Esophagus muscularis mucosa (tissue), 4 donors: ENCODE measurements around the gene SLC33A1. TPM values are rescaled to one million over a fixed set of nuclear protein-coding genes. Genes with fewer than 3 reads are reported as not detected.

Experiments used
- DNase-seq: peaks from one replicate; pipeline ENCODE4 v3.0.0-alpha.2; 2017; ENCODE audit errors: extremely low spot score
- H3K27ac ChIP-seq, 4 donors: fragments of 200-600 bp; sonication (generic); replicated peaks in 1 of 4; 1 replicate in 3 of 4; 2 replicates in 1 of 4; pipeline ENCODE4 v1.5.1; 2016 to 2019; ENCODE audit warnings: mild to moderate bottlenecking in 1 of 4
- H3K27me3 ChIP-seq, 4 donors: fragments of 200-600 bp; sonication (generic); one replicate each; pipeline versions ENCODE4 v1.5.1 to v1.6.0; 2016 to 2019
- H3K36me3 ChIP-seq, 4 donors: fragments of 200-600 bp; sonication (generic); one replicate each; pipeline ENCODE4 v1.5.1; 2016 to 2019
- H3K4me1 ChIP-seq, 4 donors: fragments of 200-600 bp; sonication (generic); one replicate each; pipeline ENCODE4 v1.5.1; 2016 to 2019
- H3K4me3 ChIP-seq, 4 donors: fragments of 200-600 bp; sonication (generic); 1 replicate in 2 of 4; 2 replicates in 2 of 4; pipeline ENCODE4 v1.5.1; 2016 to 2019; ENCODE audit warnings: mild to moderate bottlenecking in 4 of 4, moderate library complexity in 1 of 4
- H3K9me3 ChIP-seq, 4 donors: fragments of 200-600 bp; sonication (generic); 1 replicate in 3 of 4; 2 replicates in 1 of 4; pipeline ENCODE4 v1.5.1; 2016 to 2019
- CTCF ChIP-seq, 3 experiments: fragments of 200-600 bp in 2 of 3; fragments of 450-650 bp in 1 of 3; sonication (generic) in 2 of 3; IDR thresholded peaks; one replicate each; pipeline ENCODE4 v1.5.1; 2017 to 2019; ENCODE audit warnings: antibody characterized with exemption in 3 of 3, mild to moderate bottlenecking in 2 of 3, moderate library complexity in 1 of 3
- EP300 ChIP-seq: sonication (generic); formaldehyde crosslinking; IDR thresholded peaks from one replicate; pipeline ENCODE4 v1.6.1; 2017; ENCODE audit warnings: antibody characterized with exemption
- POLR2A ChIP-seq: fragments of 450-650 bp; IDR thresholded peaks from one replicate; pipeline ENCODE4 v1.6.1; 2017; ENCODE audit warnings: antibody characterized with exemption, moderate library complexity, mild to moderate bottlenecking, low read depth
- POLR2AphosphoS5 ChIP-seq, 2 donors: sonication (generic); formaldehyde crosslinking; IDR thresholded peaks; one replicate each; pipeline ENCODE4 v1.6.1; 2017; ENCODE audit warnings: antibody characterized with exemption in 2 of 2
- WGBS: methylation state at CpG from one replicate; pipeline ENCODE4 v1.1.5; 2018; 5-methylcytosine and 5-hydroxymethylcytosine counted together
- intact Hi-C: fragments of 100-400 bp; cut with DNase I; formaldehyde crosslinking; loops from one replicate; pipeline ENCODE4 v1.15.1; 2023
- total RNA-seq, 4 donors: library from RNA; depleted of rRNA; stranded (reverse); fragments of >200 nt; gene quantifications; one replicate each; pipeline versions ENCODE4 v1.1.0 to v1.2.1, GENCODE V29; 2016

The SLC33A1 gene
- total RNA-seq, 4 donors from 2014 or later, result 17.4 to 22.2 (median 19.8) TPM

GRCh38 chr3:155791190-155791589 lies 63.0 kb downstream of the SLC33A1 start:
- Histone ChIP-seq H3K36me3 (peaks cover 0 to 16% (median 13%) of the 10 kb centered on the region in 4 donors), H3K27me3 (no peaks in the 10 kb centered on the region)
- 100% methylated on average over 2 of the region's 2 CpGs for WGBS

DNA sequence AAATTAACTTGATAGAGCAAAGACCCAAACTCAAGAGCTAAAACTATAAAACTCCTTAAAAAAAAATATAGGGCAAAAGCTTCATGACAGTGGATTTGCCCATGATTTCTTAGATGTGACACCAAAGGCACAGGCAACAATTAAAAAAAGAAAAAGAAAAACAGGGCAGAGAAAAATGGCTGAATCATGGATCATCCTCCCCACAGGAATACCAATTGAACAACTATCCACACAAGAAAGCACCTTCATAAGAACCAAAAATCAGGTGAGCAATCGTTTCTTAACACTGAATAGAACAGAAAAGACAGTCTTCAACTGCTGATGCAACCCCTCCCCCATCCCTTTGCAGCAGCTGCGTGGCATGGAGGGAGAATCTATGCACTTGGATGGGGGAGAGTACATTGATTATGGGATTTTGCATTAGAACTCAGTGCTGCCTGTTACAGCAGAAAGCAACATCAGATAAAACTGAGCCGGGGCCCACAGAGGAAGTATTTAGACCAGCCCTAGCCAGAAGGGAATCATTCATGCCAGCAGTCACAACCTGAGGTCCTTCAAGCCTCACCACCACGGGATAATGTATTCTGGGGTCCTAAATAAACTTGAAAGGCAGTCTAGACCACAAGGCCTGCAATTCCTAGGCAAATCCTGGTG lies 63.8 kb downstream of the SLC33A1 start:
- intact Hi-C loops, result no loop called here
- DNase-seq, result no peak
- H3K4me1 ChIP-seq, result no peaks in the 10 kb centered on the region
- TF ChIP-seq CTCF (IDR thresholded peaks at IDR 0.05) (no peak), POLR2AphosphoS5 (IDR thresholded peaks at IDR 0.05) (no peak), POLR2A (no peak), EP300 (no peak)
- no peaks in the 10 kb centered on the region for H3K9me3 ChIP-seq
- WGBS, result 74% methylated on average over 4 of the region's 4 CpGs
- H3K36me3 ChIP-seq, result peaks cover 0 to 16% (median 13%) of the 10 kb centered on the region in 4 donors
- H3K4me3 ChIP-seq, result no peak overlapping the region
- H3K27me3 ChIP-seq, result no peaks in the 10 kb centered on the region
- H3K27ac ChIP-seq, result no peak overlapping the region

More at GRCh38 chr3:155791190-155791589, 63.0 kb downstream of the SLC33A1 start:
- H3K4me1 ChIP-seq, result no peaks in the 10 kb centered on the region
- no peak for TF ChIP-seq EP300
- TF ChIP-seq POLR2AphosphoS5 (IDR thresholded peaks at IDR 0.05), result no peak
- TF ChIP-seq POLR2A, result no peak
- TF ChIP-seq CTCF (IDR thresholded peaks at IDR 0.05), result no peak
- intact Hi-C loops, result no loop called here
- H3K9me3 ChIP-seq, result no peaks in the 10 kb centered on the region
- H3K4me3 ChIP-seq, result no peak overlapping the region
- no peak for DNase-seq
- H3K27ac ChIP-seq, result no peak overlapping the region

- Histone ChIP-seq H3K9me3 (peaks cover 0 to 13% (median 10%) of the 10 kb centered on the region in 4 donors), H3K4me3 (no peak overlapping the region), H3K27ac (no peak overlapping the region), H3K27me3 (no peaks in the 10 kb centered on the region), H3K4me1 (no peaks in the 10 kb centered on the region), H3K36me3 (peaks cover 8 to 27% (median 15%) of the 10 kb centered on the region in 4 donors)
- DNase-seq, result no peak
- intact Hi-C loops, result no loop called here
- TF ChIP-seq EP300 (no peak), CTCF (IDR thresholded peaks at IDR 0.05) (no peak), POLR2A (no peak), POLR2AphosphoS5 (IDR thresholded peaks at IDR 0.05) (no peak)
These were observed 68.4 kb downstream of the SLC33A1 start for GRCh38 chr3:155785662-155786295.

- Histone ChIP-seq H3K36me3 (peaks cover 8 to 34% (median 15%) of the 10 kb centered on the region in 4 donors), H3K27ac (no peak overlapping the region), H3K27me3 (no peaks in the 10 kb centered on the region), H3K4me3 (no peak overlapping the region), H3K9me3 (peaks cover 0 to 13% (median 10%) of the 10 kb centered on the region in 4 donors), H3K4me1 (no peaks in the 10 kb centered on the region)
- no peak for DNase-seq
- TF ChIP-seq EP300, result no peak
- TF ChIP-seq CTCF (IDR thresholded peaks at IDR 0.05), result no peak
- TF ChIP-seq POLR2A, result no peak
- TF ChIP-seq POLR2AphosphoS5 (IDR thresholded peaks at IDR 0.05), result no peak
- intact Hi-C loops, result no loop called here
- WGBS, result 96% methylated on average over 1 of the region's 1 CpG
These were observed 71.8 kb downstream of the SLC33A1 start for GRCh38 chr3:155782390-155782953.
